ENCODE measurements around the gene CHRM1. TPM values are rescaled to one million over a fixed set of nuclear protein-coding genes. Genes with fewer than 3 reads are reported as not detected.

CHRM1 gene
- total RNA-seq, 3 donors from 2014 or later (not counting 1 experiment from before 2014, with no cell fraction given), result not detected

DNA sequence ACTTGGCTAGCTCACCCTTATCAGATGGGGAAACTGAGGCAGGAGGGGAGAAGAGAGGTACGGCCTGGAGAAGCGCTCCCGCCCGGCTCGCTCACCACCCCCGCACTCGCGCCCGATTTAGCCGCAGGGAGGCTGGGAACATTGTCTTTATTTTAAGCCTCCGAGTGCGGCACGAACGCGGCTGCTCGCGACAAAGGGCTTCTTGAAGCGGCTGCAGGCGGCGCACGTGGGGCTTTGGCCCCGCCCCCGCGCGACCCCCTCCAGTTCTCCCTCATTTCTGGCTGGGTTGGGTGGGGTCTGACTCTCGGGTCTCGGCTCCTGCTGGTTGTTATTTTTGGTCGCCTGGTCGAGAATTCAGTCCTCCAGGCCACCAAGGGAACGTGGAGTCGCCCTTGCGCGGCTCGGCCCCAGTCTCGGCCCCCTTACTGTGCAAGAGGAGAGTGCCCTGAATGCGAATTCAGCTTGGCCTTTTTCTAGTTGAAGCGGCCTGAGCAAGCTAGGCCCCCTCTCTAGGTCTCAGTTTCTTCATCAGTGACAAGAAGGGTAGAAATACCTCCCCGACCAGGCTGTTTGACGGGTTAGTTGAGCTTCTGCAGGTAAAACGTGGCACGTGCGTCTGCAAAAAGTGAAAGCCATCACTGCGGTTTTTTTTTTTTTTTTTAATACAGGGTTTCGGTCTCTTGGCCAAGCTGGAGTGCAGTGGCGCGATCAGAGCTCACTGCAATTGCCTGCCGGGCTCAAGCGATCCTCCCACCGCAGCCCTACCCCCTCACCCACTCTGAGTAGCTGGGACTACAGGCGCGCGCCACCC lies 2.6 kb upstream of the CHRM1 start:
- ATAC-seq, result peak in 1 of 3 donors; percentile 39
- H3K4me3 ChIP-seq (ENCODE audit: low read length), result no peak overlapping the region
- no peak overlapping the region for H3K27ac Mint-ChIP-seq

DNA sequence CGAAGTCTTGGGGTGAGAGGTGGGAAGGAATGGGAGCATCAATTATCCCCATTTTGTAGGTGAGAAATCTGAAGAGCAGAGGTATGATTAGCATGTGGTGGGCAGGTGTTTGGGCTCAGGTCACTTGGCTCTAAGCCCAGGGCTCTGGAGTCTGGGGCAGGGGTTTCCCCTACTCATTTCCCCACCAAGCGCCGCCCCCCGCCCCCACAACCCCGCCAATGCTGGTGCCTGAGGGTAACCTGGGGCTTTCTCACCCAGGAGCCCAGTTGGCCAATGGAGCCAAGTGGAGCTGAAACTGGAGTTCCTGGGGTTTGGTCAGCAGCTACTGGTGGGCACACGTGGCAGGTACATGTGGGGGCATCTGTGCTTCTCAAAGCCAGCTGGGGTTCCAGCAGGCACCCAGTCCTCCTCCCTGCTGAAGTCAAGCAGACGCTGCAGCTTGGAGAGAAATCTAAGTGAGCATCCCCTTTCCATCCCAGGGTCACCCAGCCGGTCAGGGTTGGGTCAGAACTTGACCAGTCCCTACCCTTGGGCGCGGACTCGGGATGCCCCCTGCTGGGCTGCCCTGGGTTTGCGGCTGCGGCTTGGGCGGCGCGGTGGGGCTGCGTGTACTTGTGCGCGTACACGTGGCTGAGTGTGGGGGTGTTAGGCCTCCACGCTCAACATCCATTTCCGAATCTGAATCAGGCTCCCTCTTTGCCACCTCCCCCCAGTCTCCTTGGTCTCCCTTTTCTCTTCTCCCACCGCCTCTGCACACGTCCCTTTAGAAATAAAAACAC lies 1.7 kb upstream of the CHRM1 start:
- H3K4me1 ChIP-seq (ENCODE audit: control insufficient read depth, insufficient read depth, low read length), result peaks cover 27% of the 10 kb centered on the region
- H3K27ac ChIP-seq (ENCODE audit: low read length), result no peak overlapping the region
- H3K4me1 Mint-ChIP-seq, result peaks cover 5 to 22% of the 10 kb centered on the region in 2 donors
- H3K27ac Mint-ChIP-seq, result no peak overlapping the region
- H3K27me3 Mint-ChIP-seq (ENCODE audit: low read depth in 2 of 2), result peaks cover 46 to 54% of the 10 kb centered on the region in 2 donors
- no peaks in the 10 kb centered on the region for H3K36me3 ChIP-seq (ENCODE audit: control insufficient read depth, insufficient read depth, low read length)
- H3K4me3 ChIP-seq (ENCODE audit: low read length), result no peak overlapping the region
- H3K36me3 Mint-ChIP-seq, result no peaks in the 10 kb centered on the region
- peak overlapping the region; percentile 42 for H3K4me3 Mint-ChIP-seq
- H3K27me3 ChIP-seq (ENCODE audit: control insufficient read depth, insufficient read depth, low read length), result peaks cover 36% of the 10 kb centered on the region
- TF ChIP-seq, protein P1, sequence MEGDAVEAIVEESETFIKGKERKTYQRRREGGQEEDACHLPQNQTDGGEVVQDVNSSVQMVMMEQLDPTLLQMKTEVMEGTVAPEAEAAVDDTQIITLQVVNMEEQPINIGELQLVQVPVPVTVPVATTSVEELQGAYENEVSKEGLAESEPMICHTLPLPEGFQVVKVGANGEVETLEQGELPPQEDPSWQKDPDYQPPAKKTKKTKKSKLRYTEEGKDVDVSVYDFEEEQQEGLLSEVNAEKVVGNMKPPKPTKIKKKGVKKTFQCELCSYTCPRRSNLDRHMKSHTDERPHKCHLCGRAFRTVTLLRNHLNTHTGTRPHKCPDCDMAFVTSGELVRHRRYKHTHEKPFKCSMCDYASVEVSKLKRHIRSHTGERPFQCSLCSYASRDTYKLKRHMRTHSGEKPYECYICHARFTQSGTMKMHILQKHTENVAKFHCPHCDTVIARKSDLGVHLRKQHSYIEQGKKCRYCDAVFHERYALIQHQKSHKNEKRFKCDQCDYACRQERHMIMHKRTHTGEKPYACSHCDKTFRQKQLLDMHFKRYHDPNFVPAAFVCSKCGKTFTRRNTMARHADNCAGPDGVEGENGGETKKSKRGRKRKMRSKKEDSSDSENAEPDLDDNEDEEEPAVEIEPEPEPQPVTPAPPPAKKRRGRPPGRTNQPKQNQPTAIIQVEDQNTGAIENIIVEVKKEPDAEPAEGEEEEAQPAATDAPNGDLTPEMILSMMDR (IDR thresholded peaks at IDR 0.05), result no peak
- no peaks in the 10 kb centered on the region for H3K9me3 ChIP-seq (ENCODE audit: control insufficient read depth, insufficient read depth, low read length)
- DNase-seq (peak in 1 of 2 donors; percentile 26), ATAC-seq (no peak)
- intact Hi-C loops (cut with micrococcal nuclease), result no loop called here
- no peaks in the 10 kb centered on the region for H3K9me3 Mint-ChIP-seq
- 49% methylated on average over 13 of the region's 24 CpGs for WGBS (ENCODE audit: insufficient coverage)

More for the DNA sequence above, 2.6 kb upstream of the CHRM1 start:
- Histone ChIP-seq H3K27ac (ENCODE audit: low read length) (no peak overlapping the region), H3K4me1 (ENCODE audit: control insufficient read depth, insufficient read depth, low read length) (peaks cover 27% of the 10 kb centered on the region), H3K9me3 (ENCODE audit: control insufficient read depth, insufficient read depth, low read length) (no peaks in the 10 kb centered on the region), H3K27me3 (ENCODE audit: control insufficient read depth, insufficient read depth, low read length) (peaks cover 44% of the 10 kb centered on the region), H3K36me3 (ENCODE audit: control insufficient read depth, insufficient read depth, low read length) (no peaks in the 10 kb centered on the region)
- TF ChIP-seq, protein P1 (IDR thresholded peaks at IDR 0.05), result no peak
- WGBS (ENCODE audit: insufficient coverage), result under 1% methylated on average over 49 of the region's 52 CpGs
- H3K4me3 Mint-ChIP-seq, result peak overlapping the region; percentile 52
- H3K4me1 Mint-ChIP-seq, result peaks cover 5 to 22% of the 10 kb centered on the region in 2 donors
- H3K36me3 Mint-ChIP-seq, result no peaks in the 10 kb centered on the region
- peaks cover 54 to 57% of the 10 kb centered on the region in 2 donors for H3K27me3 Mint-ChIP-seq (ENCODE audit: low read depth in 2 of 2)
- H3K9me3 Mint-ChIP-seq, result no peaks in the 10 kb centered on the region
- intact Hi-C loops (cut with micrococcal nuclease), result no loop called here
- DNase-seq, result peak in 1 of 2 donors; percentile 60

DNA sequence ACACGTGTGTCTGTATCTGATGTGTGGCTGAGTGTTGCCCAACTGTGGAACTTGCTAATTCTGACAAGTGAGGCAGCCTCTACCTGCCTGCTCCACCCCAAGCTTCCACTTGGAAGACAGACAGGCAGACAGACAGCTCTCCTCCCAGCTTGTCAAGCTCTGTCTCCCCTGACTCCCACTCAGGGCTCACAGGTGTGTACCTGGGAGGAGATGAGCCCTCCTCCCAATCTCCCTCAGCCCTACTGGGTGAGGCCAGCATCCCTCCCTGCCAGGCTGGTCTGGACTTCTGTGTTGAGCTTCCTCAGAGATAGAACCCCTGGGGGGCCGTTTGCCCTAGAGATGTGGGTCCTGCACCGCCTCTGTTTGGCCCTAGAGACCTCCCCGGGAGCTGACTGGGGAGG lies 1.0 kb upstream of the CHRM1 start:
- Mint-ChIP-seq H3K9me3 (no peaks in the 10 kb centered on the region), H3K4me1 (peaks cover 5 to 22% of the 10 kb centered on the region in 2 donors), H3K27ac (no peak overlapping the region), H3K27me3 (ENCODE audit: low read depth in 2 of 2) (peaks cover 40 to 48% of the 10 kb centered on the region in 2 donors), H3K4me3 (peak overlapping the region; percentile 42), H3K36me3 (no peaks in the 10 kb centered on the region)
- intact Hi-C loops (cut with micrococcal nuclease), result no loop called here
- Histone ChIP-seq H3K4me3 (ENCODE audit: low read length) (no peak overlapping the region), H3K9me3 (ENCODE audit: control insufficient read depth, insufficient read depth, low read length) (no peaks in the 10 kb centered on the region), H3K27ac (ENCODE audit: low read length) (no peak overlapping the region), H3K4me1 (ENCODE audit: control insufficient read depth, insufficient read depth, low read length) (peaks cover 27% of the 10 kb centered on the region), H3K36me3 (ENCODE audit: control insufficient read depth, insufficient read depth, low read length) (no peaks in the 10 kb centered on the region), H3K27me3 (ENCODE audit: control insufficient read depth, insufficient read depth, low read length) (peaks cover 30% of the 10 kb centered on the region)
- WGBS (ENCODE audit: insufficient coverage), result 68% methylated on average over 4 of the region's 4 CpGs
- TF ChIP-seq, protein P1 (IDR thresholded peaks at IDR 0.05), result no peak
- ATAC-seq (no peak), DNase-seq (no peak)
